Measurements from ENCODE around the gene PTCD2.

- TF ChIP-seq, protein P1, sequence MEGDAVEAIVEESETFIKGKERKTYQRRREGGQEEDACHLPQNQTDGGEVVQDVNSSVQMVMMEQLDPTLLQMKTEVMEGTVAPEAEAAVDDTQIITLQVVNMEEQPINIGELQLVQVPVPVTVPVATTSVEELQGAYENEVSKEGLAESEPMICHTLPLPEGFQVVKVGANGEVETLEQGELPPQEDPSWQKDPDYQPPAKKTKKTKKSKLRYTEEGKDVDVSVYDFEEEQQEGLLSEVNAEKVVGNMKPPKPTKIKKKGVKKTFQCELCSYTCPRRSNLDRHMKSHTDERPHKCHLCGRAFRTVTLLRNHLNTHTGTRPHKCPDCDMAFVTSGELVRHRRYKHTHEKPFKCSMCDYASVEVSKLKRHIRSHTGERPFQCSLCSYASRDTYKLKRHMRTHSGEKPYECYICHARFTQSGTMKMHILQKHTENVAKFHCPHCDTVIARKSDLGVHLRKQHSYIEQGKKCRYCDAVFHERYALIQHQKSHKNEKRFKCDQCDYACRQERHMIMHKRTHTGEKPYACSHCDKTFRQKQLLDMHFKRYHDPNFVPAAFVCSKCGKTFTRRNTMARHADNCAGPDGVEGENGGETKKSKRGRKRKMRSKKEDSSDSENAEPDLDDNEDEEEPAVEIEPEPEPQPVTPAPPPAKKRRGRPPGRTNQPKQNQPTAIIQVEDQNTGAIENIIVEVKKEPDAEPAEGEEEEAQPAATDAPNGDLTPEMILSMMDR (IDR thresholded peaks at IDR 0.05; ENCODE audit: low read depth, low read length, poor library complexity, severe bottlenecking) = no peak
- no peak for TF ChIP-seq EZH2phosphoT487 (IDR thresholded peaks at IDR 0.05; ENCODE audit: borderline replicate concordance, low read length)
These were observed 49.1 kb downstream of the PTCD2 start for GRCh38 chr5:72369301-72369700.

All from DOHH2 (cell line).